SH-SY5Y (cell line): ENCODE data around the gene PIK3R1.

ENCODE experiments used
- GATA2 ChIP-seq: IDR thresholded peaks from 2 replicates; pipeline ENCODE4 v1.6.1; 2011; ENCODE audit warnings: mild to moderate bottlenecking, low read depth, low read length
- GATA3 ChIP-seq: IDR thresholded peaks from 2 replicates; pipeline ENCODE4 v1.6.1; 2011; ENCODE audit warnings: low read depth, mild to moderate bottlenecking, low read length, moderate library complexity

PIK3R1 gene

DNA sequence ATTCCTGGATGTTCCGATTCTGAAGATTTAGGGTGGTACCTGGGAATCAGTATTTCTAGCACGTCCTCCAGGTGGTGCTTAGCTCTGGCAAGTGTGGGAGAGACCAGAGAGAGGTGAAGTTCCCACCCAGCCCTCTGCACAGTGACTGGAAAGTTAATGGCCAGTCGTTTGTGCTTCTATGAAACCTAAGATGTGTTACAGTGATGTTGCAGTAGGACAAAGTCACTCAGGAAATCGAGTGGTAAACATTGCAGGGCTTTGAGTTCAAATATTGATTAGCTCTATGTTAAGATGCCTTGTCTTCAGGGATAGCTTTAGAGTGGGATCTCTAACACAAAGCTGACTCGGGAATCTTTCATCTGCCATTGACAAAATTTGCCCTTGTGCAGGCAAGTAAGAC lies 55.6 kb downstream of the PIK3R1 start:
- TF ChIP-seq GATA3 (no peak), GATA2 (no peak)

DNA sequence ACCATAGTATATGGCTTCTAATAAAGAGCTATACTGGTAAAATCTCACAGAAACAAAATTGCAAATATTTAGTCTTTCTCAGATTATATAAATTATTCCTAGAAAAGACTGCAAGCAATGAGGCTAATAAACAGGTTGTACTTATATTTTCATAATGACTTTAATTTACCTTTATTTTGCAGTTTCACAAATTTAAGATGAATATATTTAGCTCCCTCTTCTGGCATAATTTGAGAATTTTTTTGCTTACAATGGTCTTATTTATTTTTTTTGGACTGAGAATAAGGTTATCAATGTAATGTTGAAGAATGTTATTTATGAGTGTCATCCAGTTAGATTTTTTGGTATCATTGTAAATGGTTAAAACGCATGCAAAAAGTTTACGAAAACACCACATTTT lies 56.7 kb downstream of the PIK3R1 start:
- TF ChIP-seq GATA3 (no peak), GATA2 (no peak)

DNA sequence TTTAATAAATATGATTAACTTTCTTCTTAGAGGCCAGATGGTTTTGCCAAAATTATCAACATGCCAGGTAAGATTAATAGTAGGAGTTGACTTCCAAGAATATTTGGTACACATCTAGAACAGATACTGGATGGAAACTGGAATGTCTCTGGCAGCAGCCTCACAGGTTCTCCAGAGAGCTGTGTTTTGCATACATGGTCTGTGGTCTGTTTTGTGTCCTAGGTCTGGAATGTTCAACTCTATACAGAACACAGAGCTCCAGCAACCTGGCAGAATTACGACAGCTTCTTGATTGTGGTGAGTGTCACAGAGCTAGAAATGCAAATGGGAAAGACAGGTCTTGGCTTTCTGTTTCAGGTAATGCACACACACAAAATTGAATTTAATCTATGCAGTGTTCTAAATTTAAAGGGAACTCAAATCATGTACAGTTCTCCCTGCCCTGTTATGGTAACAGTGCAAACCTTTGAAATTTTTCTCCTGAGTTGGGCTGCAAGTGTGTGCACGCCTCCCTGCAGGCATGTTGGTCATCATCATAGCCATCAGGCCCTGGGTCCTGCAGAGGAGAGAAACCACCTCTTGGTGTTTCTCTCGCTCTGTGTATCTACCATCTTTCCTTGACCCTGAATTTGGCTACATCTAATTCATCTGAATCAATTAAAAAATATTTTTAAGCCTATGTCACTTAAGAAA lies 58.3 kb downstream of the PIK3R1 start:
- TF ChIP-seq GATA3 (no peak), GATA2 (no peak)

DNA sequence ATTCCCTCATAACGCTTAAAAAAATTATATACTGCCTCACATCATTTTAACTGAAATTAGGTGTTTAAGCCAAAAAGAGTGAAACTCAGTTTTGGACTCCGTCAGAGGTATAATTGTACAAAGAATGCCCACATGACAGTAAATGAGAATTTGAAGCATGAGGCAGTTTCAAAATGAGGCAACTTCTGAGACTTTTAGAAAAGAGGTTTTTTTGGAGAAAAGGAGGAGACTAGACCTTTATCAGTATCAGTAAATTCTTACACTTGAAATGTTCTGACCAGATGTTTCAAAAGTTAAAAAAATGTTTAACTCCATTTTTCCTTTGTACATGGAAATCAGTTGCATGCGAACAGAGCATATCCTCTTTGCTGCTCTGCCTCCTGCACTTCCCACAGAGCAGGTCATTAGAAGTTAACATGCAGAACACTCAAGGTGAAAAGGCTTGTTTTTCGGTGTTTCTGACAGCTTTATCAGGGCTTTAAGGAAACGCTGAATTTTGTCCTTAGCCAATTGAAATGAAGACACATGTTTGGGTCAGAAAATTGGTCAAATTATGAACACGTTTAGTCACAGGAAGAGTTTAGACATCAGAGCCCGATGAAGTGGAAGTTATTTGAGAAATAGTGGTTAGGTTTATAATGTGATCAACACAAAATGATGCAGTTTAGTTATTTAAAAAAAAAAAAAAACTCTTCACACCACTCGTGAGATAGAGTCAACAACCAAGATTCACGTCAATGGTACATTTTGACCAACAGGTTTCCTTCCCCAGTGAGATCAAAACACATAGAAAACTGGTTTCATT lies 59.5 kb downstream of the PIK3R1 start:
- no peak for TF ChIP-seq GATA3
- TF ChIP-seq GATA2: no peak

DNA sequence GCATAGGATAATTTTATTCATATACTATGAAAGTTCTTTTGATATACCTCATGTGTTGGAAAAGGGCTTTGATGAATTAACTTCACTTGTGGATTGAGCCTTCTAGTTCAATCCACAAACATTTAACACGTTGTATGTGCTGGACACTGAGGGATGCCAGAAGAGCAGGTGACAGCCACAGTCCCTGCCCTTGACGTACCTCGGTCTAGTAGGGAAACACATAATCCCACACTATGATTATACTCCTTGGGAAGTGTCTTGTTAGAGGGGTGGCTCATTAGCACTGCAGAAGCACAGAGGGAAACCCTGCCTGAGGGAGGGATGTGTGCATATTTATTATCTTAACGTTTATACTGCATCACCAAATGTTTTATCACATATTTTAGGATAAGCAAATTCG lies 61.2 kb downstream of the PIK3R1 start:
- no peak for TF ChIP-seq GATA3
- TF ChIP-seq GATA2: no peak

DNA sequence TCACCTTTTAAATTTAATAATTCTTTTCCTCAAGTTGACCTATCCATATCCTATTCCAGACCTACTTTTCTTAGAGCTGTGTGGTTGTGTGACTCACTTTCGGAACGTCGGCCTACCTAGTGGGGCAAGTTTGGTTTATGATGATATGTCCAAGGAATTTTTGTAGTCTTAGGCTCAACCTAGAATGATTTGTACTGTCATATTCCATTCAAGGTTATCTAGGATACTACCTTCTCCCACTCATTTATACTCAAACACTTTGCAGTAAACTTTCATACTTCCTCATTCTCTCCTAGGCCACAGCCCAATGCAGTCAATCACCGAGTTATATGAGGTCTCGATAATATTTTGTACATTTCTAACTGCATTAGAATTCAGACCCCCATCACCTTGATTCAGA lies 61.9 kb downstream of the PIK3R1 start:
- TF ChIP-seq GATA2: no peak
- no peak for TF ChIP-seq GATA3

DNA sequence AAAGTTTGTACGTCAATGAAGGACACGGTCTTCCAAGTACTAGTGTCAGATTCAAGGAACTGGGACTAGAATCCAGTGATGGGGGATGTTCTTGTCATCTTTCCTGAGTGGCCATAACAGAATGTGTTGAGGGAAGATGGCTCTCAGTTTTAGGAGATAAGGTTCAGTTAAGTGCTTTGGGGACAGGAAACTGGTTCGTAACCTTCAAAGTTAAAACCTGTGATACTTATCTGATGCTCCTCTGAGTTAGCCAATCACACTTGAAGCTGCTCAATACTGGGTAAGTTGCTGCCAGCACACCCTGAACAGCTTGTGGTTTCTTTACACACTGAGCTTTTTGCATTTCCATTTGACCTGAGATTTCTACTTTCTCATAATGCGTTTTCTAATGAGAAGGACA lies 64.4 kb downstream of the PIK3R1 start:
- TF ChIP-seq GATA3: no peak
- no peak for TF ChIP-seq GATA2

DNA sequence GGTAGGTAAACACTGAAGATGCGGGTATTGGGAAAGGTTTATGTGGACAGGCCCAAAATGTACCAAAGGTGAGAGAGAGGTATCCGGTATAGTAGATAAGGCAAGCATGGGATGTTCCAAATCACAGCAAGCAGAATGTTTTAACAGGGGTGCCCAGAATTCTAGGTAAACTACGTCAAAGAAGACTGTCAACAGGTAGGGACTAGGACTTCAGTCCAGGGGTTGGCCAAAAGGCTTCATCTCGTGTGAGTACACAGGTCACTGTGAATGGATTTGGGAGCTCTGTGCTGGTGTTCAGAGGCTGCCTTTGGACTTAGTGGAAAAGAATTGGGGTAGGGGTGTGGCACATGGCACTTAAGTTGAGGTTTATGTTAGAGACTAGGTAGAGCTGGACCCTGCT lies 66.4 kb downstream of the PIK3R1 start:
- no peak for TF ChIP-seq GATA2
- TF ChIP-seq GATA3: no peak

DNA sequence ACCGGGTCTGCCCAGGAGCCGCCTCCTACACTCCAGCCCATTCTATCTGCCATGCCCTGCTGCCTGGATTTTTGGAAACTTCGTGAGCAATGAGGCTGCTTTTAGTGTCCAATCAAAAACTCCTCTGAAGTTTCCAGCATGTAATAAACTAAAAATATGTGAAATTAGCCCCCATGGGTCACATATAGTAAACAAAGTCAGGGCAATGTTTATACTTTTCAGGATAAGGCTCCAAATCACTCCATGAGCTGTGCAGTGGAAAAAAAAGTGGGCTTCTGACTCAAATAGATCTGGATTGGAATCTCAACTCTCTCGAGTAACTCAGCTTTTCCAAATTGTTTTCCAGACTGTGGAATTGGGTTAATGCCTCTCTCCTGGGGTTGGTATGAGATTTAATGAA lies 68.2 kb downstream of the PIK3R1 start:
- TF ChIP-seq GATA2 (no peak), GATA3 (no peak)

DNA sequence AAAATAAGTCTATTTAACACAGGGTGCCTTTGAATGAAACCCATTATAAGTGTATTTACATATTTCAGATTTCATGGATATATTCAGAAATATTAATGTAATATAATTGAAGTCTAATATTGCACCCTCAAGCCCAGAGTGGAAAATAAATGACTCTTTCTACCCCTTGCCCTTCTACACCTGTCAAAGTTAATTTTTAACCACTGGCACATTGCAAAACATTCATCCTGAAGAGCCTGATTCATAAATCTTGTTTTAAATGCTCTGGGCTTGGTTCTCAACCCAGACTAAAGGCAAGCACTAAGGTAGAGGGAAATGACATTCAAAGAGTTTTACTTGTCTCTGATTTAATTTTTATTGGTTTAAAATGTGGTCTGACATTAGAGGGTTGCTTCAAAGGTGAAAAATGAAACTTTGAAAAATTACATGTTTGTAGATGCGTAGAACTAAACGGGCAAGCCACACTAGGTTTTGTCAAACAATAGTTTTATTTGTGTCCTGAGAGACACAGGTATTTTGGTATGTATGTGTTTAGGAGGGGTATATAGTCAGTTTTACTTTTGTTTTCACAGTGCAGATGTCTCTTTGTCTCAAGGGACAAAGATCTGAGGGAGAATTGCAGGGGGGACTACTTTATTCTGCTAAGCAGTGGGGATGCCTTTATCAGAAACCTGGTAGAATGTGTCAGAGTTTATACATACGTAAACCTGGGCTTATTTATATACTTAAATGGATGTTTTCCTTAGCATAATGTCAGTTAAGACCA lies 69.7 kb downstream of the PIK3R1 start:
- TF ChIP-seq GATA3 (no peak), GATA2 (no peak)

DNA sequence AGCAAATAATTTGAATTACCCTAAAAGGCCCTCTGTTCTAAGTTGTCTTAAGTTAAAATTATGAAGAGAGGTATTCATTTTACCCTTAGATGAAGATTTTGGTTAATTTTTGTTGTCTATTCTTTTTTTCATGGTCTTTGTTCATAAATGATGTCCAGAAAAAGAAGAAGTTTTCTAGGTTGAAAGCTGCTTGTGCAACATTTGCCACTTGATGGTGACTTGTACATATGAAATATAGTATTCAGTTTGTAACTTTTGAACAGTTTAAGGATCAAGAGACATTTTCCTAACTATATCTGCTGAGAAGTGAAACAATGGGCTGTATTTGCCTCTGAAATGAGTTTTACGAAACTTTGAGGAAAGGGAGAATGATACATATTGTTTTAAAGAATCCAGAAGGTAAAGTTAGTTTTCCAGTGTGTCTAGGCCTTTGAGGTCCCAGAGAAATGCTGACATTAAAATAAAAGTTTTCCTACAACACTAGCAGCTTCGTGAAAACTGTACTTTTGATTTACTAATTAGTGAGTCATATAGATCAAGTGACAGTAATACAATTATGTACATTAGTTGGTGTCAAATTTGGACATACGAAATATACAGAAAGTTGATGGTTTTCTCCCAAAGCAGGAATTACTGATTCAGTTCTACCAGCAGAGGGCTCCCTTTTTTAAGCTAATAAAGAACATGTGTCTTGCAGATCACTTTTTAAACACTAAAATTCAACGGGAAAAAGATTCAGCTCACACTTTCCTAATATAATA lies 70.5 kb downstream of the PIK3R1 start:
- TF ChIP-seq GATA2 (no peak), GATA3 (no peak)

DNA sequence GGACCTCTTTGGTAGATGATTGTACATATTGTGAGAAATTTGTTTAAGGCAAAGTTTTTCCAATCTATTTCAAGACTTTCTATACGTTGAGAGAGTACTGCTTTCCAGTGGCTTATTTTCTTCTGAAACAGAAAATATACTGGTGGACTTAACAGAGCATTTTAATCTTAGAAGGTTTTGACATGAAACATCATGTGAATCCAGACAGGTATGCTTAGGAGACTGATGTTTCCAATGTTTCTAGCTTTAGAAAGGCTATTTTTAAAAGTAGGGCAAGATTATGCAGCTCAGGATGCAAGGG lies 71.0 kb downstream of the PIK3R1 start:
- no peak for TF ChIP-seq GATA2
- no peak for TF ChIP-seq GATA3

DNA sequence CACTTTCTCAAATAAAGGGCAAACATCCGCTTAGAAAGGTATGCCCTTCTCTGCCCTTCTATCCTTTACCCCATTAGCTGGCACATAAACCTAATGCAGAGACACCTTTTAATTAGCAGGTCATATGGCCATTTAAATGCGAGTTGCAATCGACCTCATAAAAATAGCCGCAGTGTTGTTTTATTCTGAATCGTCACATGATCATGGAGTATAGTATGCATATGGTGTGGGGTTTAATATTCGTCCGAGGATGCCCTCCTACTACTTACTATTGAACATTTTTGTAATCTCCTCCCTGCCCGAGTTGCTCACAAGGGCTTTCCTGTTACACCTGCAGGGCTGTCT lies 72.0 kb downstream of the PIK3R1 start:
- TF ChIP-seq GATA2: no peak
- TF ChIP-seq GATA3: no peak

DNA sequence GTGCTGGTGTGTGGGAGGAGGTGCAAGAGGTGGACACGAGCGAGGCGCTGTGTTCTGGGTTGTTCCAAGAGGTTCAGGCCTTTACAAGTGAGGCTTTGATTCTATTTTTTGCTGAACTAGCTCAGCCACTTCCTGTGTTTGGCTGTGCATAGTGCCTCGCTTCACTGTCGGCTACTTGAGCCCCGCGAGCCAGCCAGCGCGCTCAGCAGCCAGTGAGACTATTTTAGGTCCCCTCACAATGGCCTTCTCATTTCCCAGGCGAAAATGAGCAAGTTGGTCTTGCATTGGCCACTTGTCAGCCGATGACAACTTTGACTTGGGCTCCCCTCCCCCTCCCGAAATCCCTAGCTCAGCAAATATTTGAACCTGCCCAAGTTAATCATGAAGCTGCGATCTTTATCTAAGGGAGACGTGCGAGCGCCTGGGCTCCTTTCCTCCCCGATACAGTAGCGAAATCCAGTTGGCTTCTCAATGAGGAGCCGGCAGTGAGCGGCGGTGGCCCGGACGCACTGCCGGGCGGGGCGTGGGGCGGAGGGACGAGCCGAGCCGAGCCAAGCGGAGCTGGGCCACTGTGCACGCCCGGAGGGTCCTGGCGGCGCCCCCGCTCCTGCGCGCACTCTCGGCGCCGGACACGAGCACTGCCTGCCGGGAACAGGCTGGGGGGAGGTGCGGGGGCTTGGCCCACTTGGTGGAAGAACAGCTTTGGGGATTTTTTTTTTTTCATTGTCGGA lies 72.6 kb downstream of the PIK3R1 start:
- TF ChIP-seq GATA3: no peak
- TF ChIP-seq GATA2: peak; percentile 69
